C4-2B (cell line): ENCODE data around the gene MAP1A.
A peak's percentile ranks its signal among the peaks of the same experiment; 100 is the strongest.

ENCODE experiments used
- H3K27ac ChIP-seq: fragments of 450-650 bp; 2 replicates; pipeline ENCODE4 v1.5.1; 2017
- ZFX ChIP-seq: fragments of 450-650 bp; IDR thresholded peaks from 2 replicates; pipeline ENCODE4 v1.6.1; 2017
- TF ChIP-seq, protein P1 (sequence below): fragments of 450-650 bp; conservative IDR thresholded peaks from 2 replicates; pipeline ENCODE4 v1.5.1; 2017; ENCODE audit warnings: mild to moderate bottlenecking

MAP1A gene

DNA sequence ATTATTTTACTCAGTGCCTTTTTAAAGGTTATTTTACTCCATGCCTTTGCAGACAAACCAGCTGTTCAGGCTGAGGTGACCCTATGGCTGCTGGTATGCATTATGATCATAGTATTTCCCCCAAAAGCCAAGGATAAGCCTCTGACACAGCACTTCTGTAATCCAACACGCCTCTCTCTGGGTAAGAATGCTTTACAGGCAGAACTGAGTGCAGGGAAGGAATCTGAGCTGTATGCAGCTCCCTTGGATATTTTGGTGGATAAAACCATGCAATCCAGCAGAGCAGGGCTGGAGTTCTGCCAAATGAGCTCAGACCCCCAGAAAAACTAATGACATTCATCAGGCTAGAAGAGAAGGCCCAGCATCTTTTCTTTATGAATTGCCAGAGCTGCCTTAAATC is 11.7 kb upstream of the MAP1A start:
- TF ChIP-seq, protein P1, sequence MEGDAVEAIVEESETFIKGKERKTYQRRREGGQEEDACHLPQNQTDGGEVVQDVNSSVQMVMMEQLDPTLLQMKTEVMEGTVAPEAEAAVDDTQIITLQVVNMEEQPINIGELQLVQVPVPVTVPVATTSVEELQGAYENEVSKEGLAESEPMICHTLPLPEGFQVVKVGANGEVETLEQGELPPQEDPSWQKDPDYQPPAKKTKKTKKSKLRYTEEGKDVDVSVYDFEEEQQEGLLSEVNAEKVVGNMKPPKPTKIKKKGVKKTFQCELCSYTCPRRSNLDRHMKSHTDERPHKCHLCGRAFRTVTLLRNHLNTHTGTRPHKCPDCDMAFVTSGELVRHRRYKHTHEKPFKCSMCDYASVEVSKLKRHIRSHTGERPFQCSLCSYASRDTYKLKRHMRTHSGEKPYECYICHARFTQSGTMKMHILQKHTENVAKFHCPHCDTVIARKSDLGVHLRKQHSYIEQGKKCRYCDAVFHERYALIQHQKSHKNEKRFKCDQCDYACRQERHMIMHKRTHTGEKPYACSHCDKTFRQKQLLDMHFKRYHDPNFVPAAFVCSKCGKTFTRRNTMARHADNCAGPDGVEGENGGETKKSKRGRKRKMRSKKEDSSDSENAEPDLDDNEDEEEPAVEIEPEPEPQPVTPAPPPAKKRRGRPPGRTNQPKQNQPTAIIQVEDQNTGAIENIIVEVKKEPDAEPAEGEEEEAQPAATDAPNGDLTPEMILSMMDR, result no peak
- no peak overlapping the region for H3K27ac ChIP-seq

DNA sequence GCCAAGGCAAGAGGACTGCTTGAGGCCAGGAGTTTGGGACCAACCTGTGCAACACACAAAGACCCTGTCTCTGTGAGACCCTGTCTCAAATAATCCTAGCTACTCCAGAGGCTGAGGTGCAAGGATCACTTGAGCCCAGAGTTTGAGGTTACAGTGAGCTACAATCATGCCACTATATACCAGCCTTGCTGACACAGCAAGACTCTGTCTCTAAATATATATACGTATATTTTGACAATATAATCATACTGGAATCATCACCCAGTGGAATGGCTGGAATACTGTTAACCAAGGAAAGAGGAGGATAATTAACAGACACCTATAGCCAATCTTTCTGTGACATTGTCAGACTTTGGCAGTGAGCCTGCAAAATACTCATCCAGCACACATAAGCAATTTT is 9.0 kb upstream of the MAP1A start:
- TF ChIP-seq ZFX, result no peak
- TF ChIP-seq, protein P1, result no peak
- H3K27ac ChIP-seq, result no peak overlapping the region

DNA sequence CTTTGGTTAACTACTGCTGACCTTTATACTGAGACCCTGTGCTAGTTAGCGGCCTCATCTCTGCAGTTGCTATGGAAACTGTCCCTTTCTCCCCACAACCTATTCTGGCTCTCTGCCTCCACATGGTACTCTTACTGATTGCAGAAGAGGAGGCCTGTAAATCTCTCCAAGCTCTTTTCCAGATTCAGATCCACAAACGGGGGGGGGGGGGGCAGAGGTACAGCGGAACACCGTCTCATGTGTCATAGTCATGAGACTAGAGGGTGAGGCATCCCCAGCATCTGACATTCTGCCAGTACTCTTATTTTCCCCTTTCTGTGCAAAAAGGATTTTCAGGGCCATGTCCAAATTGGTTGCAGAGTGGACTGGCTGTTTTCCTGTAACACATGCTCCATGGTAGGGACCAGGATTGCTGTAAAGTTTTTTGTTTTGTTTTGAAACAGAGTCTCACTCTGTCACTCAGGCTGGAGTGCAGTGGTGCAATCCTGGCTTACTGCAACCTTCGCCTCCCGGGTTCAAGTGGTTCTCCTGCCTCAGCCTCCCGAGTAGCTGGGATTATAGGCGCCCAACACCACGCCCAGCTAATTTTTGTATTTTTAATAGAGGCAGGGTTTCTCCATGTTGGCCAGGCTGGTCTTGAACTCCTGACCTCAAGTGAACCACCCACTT is 8.3 kb upstream of the MAP1A start:
- TF ChIP-seq ZFX, result no peak
- TF ChIP-seq, protein P1, result no peak
- no peak overlapping the region for H3K27ac ChIP-seq

DNA sequence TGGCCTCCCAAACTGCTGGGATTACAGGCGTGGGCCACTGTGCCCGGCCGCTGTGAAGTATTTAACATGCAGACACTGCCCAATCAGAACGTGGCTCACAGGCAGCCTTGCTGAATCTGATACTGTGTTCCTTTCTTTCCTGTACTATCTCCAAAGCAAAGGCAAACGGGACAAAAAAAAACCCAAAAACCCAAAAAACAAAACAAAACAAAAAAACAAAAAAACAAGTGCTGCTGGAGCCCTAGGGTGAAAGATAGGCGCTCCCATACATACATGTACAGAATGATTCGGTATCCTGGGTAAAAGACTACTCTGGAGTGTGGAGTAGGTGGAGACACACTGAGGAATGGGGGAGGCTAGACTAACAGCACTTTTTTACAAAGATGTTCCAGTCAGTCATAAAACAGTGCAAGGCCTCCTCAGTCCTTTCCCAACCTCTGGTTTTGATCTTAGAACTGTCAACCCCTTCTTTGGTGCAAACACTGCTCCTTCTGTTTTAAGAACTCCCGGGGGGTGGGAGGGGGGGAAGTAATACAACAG is 7.7 kb upstream of the MAP1A start:
- no peak for TF ChIP-seq ZFX
- TF ChIP-seq, protein P1, result no peak
- H3K27ac ChIP-seq, result peak overlapping the region; percentile 63

DNA sequence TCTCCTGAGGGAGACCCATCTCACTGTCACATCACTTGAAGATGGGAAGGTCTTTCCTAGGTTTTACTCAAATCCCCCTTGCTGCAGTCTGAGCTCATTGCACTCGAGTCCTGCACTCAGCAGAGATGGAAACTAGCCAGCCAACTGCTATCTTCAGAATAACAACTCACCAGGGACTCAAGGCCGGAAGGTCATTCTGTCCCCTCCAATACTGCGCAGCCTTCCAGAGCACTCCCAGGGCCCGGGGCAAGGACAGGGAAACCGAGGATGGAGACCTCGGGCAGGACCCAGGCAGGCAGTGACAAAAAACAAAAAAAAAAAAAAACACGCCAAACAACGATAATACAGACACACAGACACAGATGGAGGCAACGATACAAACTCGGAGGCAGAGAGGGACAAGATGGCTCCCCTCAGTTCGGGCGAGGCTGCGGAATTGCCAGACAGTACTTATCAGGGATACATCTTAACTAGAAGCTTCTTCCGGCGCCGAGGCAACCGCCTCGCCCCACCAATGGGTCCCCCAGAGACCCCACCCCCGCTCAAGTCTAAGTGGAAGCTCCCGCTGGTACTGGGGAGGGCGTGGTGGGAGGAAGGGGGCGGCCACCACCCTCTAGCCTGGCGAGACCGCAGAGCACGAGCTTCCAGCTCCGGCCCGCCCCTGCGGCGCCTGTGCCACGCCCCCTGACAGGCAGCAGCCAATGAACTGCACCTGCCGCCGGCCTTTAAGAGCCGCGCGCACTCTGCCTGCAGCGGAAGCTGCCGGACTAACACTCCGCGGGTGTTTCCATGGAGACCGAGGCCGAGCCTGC is 7.0 kb upstream of the MAP1A start:
- peak overlapping the region; percentile 63 for H3K27ac ChIP-seq
- TF ChIP-seq ZFX, result no peak
- TF ChIP-seq, protein P1, result no peak; the same call in 1 of the 2 replicates

DNA sequence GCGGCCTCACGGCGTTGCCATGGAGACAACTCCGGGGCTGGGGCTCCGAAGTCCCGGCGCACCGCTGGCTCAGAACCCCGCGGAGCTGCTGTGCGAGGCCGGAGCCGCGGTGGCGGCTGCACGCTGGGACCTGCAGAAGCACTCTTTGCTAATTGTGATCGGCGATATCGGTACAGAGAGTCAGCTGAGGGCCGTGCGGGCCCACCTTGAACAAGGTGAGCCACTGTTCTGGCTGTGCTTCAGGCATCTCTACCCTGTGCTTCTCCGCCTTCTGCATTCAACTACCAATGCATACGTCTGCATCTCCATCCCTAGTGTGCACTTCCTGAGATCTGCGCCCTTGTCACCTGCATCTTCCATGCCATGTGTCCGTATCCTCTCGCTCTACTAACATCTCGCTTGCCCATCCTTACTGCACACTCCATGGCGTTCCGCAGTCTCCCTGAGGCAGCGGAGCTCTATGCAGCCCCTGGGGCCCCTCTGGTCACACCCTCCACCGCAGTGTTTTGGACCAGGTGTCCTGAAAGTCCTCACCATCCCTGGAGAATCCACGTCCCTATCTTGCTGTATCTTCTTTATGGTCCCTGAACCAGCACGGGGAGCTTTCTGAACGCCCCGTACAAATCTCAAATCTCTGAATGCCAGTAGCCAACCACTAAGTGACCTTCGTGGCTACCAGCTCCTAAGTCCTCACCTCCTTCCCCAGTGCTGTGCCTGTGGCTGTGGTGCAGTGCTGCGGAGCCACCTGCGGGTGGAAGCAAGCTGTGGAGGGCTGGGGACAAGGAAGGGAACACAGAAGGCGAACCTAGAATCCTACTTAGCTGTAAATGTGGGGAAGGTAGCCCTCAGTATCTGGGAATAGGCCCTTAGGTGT is 6.2 kb upstream of the MAP1A start:
- TF ChIP-seq, protein P1, result peak; percentile 30; the same call in 1 of the 2 replicates
- no peak for TF ChIP-seq ZFX
- H3K27ac ChIP-seq, result no peak overlapping the region; the same call in 1 of the 2 replicates
